Choroid plexus epithelial cell (primary cell): Measurements from ENCODE around the gene MBLAC1.
A peak's percentile ranks its signal among the peaks of the same experiment; 100 is the strongest.
"Not testable (repeated sequence)": the region's sequence is repeated elsewhere in the genome, so short reads cannot be mapped to it uniquely, and the experiment has no call there.

Experiments used
- DNase-seq: peaks from one replicate; pipeline ENCODE4 v3.0.0-alpha.2; 2010; ENCODE audit warnings: low read depth
- H3K4me3 ChIP-seq: 2 replicates; pipeline ENCODE4 v1.5.1; 2011; ENCODE audit warnings: low read depth, mild to moderate bottlenecking, control low read depth, low read length, moderate library complexity
- TF ChIP-seq, protein P1 (sequence below): conservative IDR thresholded peaks from 2 replicates; pipeline ENCODE4 v1.5.1; 2011; ENCODE audit warnings: low read depth, mild to moderate bottlenecking, control low read depth, inconsistent platforms, low read length, moderate library complexity

MBLAC1 gene

DNA sequence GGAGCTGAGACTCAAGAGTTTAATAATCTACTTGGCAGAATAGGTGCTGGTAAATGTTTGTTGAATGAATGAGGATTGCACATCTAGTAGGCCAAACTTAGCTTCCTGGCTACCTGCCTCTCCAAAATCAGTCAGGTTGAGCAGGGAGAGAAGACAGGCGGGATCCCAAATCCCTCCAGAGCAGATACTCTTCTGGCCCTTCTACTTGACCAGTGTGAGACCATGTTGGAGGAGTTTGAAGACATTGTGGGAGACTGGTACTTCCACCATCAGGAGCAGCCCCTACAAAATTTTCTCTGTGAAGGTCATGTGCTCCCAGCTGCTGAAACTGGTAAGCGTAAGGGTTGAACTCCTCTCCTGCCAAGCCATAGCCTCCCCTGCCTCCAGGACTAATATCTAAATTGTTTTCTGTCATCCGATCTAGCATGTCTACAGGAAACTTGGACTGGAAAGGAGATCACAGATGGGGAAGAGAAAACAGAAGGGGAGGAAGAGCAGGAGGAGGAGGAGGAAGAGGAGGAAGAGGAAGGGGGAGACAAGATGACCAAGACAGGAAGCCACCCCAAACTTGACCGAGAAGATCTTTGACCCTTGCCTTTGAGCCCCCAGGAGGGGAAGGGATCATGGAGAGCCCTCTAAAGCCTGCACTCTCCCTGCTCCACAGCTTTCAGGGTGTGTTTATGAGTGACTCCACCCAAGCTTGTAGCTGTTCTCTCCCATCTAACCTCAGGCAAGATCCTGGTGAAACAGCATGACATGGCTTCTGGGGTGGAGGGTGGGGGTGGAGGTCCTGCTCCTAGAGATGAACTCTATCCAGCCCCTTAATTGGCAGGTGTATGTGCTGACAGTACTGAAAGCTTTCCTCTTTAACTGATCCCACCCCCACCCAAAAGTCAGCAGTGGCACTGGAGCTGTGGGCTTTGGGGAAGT is 2.2 kb upstream of the MBLAC1 start:
- H3K4me3 ChIP-seq: no peak overlapping the region
- DNase-seq: no peak
- TF ChIP-seq, protein P1, sequence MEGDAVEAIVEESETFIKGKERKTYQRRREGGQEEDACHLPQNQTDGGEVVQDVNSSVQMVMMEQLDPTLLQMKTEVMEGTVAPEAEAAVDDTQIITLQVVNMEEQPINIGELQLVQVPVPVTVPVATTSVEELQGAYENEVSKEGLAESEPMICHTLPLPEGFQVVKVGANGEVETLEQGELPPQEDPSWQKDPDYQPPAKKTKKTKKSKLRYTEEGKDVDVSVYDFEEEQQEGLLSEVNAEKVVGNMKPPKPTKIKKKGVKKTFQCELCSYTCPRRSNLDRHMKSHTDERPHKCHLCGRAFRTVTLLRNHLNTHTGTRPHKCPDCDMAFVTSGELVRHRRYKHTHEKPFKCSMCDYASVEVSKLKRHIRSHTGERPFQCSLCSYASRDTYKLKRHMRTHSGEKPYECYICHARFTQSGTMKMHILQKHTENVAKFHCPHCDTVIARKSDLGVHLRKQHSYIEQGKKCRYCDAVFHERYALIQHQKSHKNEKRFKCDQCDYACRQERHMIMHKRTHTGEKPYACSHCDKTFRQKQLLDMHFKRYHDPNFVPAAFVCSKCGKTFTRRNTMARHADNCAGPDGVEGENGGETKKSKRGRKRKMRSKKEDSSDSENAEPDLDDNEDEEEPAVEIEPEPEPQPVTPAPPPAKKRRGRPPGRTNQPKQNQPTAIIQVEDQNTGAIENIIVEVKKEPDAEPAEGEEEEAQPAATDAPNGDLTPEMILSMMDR: no peak

DNA sequence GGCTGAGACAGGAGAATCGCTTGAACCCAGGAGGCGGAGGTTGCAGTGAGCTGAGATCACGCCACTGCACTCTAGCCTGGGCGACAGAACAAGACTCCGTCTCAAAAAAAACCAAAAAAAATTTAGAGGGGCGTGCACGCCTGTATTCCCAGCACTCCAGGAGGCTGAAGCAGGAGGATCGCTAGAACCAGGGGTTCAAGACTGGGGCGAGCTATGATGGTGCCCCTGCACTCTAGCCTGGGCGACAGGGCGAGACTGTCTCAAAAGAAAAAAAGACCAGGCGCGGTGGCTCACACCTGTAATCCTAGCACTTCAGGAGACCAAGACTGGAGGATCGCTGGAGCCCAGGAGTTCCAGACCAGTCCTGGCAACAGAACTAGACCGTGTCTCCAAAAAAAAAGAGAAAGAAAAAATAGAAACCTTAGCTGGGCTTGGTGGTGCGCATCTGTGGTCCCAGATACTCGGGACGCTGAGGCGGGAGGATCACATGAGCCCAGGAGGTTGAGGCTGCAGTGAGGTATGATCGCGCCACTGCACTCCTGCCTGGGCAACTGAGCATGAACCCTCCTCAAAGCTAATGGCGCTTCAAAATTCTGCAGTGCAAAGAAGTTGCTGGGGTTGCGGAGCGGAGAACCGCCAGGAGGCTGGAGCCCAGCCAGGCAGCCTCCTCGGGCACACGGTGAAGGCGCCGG is 382 bp upstream of the MBLAC1 start:
- TF ChIP-seq, protein P1: peak; percentile 10
- no peak for DNase-seq
- peak overlapping the region; percentile 92 for H3K4me3 ChIP-seq

DNA sequence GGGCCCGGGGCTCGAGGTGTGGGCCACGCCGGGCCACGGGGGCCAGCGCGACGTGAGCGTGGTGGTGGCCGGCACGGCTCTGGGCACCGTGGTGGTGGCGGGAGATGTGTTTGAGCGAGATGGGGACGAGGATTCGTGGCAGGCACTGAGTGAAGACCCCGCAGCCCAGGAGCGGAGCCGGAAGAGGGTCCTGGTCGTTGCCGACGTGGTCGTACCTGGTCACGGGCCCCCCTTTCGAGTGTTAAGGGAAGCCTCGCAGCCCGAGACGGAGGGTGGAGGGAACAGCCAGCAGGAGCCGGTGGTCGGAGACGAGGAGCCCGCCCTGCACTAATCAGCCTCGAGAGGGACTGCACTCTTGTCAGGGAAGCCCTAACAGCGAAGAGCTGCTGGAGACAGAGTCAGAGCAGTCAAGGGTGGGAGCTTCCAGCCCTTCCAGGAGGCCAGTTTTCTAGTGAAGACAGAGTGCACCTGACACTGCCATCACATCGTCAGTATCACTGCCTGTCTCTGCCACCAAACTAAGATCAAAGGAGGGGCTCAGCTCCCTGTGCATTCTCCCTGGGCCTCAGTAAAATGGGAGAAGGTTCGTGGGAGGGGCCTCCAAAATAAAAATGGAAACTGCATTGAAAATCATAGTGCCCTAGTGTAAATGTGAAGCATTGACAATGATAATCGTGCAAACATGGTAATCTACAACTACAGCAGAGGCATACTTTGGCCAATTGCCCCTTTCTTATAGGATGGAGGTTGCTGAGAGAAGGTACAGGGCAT is 1.3 kb downstream of the MBLAC1 start:
- TF ChIP-seq, protein P1: no peak
- peak; percentile 39 for DNase-seq
- H3K4me3 ChIP-seq: peak overlapping the region; percentile 92

DNA sequence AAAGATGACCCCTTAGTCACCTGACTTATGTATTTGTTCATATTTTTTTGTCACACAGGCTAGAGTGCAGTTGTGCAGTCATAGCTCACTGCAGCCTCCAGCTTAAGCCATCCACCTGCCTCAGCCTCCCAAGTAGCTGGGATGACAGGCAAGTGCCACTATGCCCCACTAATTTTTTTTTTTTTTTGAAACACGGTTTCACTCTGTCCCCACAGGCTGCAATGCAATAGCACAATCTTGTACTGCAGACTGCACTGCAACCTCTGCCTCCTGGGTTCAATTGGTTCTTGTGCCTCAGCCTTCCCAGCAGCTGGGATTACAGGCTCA is 1.8 kb downstream of the MBLAC1 start:
- TF ChIP-seq, protein P1: no peak
- H3K4me3 ChIP-seq: no peak overlapping the region
- DNase-seq: no peak

DNA sequence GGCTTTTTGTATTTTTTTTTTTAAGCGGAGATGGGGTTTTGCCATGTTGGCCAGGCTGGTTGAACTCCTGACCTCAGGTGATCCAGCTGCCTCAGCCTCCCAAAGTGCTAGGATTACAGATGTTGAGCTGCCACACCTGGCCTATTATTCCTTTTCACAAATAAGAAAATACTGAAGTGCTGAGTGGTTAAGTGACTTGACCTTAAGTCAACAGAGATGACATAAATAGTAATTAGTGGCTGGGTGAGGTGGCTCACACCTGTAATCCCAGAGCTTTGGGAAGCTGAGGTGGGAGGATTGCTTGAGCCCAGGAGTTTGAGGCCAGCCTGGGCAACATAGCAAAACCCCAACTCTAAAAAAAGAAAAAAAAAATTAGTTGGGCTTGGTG is 3.4 kb downstream of the MBLAC1 start:
- not testable (repeated sequence) for H3K4me3 ChIP-seq, DNase-seq

DNA sequence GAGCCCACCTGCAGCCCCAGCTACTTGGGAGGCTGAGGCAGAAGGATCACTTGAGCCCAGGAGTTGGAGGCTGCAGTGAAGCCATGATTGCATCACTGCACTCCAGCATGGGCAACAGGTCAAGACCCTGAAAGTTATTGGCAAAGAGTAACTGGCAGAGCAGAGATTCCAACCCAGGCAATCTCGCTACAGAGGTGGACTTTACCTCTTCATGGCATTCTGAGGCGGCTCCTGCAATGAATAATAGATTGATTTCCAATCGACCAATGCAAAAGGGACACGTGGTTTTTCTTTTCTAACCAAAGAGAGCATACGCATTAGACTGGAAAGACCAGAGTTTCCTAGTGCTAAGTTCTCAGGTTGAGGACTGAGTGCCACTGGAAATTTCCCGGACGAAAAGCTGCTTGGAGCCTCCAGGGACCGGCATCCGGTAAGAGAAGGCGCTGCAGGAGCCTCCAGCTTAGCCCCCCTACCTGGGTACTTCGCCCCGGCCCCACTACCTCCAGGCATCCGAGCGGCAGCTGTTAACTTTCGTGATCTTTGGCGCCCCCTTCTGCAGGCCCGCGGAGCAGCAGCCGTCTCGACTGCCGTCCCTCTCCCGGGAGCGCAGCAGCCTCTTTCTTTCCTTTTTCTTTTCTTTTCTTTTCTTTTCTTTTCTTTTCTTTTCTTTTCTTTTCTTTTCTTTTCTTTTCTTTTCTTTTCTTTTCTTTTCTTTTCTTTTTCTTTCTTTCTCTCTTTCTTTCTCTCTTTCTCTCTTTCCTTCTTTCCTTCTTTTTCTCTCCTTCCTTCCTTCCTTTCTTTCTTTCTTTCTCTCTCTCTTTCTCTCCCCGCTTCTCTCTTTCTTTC is 4.1 kb downstream of the MBLAC1 start:
- peak; percentile 61 for DNase-seq
- TF ChIP-seq, protein P1: peak; percentile 79
- H3K4me3 ChIP-seq: peak overlapping the region; percentile 35
